ENCODE data around the gene GCFC2. TPM values are rescaled to one million over a fixed set of nuclear protein-coding genes. Genes with fewer than 3 reads are reported as not detected.
A peak's percentile ranks its signal among the peaks of the same experiment; 100 is the strongest.

Gene GCFC2
- total and polyA plus RNA-seq, 9 of the 15 experiments (the other 6 are each of a cell fraction or from before 2014, with no cell fraction given): 10.5 to 40.6 (median 23.0) TPM

DNA sequence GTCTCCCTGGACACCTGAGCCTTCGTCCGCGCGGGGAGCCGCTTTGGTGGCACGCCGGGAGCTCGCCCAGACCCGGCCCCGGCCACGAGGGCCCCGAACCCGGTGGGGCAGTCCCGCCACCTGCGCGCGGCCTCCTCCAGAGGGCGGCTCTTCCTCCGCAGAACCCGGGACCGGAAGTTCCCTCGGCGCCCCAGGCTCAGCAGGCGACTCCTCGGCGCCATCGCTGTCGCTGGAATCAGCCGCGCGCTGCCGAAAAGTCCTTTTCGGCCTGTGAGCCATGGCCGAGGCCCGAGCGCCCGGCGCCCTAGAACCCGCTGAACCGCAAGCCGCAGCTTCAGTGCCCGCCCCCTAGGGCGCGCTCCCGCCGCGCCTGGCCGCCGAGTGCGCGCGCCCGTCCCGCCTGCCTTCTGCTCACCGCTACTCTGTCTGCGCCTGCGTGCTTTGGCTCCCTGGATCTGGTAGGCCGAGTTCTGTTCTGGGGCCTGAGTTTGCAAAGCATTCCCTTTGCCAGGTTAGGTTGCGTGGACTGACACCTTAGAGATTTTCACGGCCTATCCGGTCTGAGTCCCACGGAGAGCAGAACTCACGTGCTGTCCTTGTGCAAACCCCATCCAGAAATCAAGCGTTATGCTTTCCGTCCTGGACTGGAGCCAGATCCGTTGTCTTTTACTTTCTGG lies at the start of gene GCFC2 (continued):
- TF ChIP-seq, protein P1, sequence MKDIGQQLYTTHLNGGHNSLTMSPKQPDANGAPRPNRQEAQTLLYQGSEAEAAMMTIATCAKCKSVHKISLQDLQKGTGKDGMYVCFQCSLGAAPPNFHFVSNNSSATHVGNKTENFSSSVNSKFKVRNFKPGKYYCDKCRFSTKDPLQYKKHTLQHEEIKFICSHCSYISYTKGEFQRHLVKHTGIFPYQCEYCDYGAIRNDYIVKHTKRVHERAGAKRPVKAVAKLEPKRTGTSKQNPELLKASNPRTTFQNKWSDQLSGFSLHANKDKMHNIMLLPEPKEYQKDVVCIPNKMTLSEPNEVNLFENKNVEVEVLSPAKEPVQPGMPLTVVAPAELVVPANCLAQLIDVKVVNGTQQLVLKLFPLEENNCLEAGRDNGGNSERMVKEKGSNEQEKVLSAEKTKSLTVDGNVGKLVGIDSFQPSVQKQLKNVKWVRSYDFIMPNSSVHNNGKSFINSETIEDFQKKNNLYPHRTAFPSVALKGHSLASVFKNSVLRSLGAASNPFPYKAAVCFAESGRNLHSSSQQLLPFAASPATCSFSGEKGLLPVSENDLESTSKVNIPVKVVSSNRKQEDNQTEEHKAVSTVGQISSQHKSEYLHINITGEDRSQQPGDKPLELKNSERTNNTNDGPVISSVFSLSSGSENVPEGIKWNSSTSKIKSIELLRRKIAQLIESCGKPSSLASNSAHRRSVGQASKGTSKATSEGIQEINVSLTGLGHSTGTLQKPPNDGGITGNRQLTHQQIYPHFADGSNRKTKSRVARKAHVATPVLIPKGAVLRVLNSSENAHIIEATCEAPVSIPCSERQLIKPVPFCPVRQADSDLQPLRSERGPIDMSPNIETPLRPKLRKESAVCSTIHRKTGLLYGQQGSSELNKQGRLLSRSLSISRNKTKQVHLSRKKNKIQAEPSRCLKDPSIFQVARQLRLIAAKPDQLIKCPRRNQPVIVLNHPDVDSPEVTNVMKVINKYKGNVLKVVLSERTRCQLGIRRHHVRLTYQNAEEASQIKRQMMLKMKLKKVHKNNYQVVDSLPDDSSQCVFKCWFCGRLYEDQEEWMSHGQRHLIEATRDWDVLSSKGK (CRISPR knock-in tag; IDR thresholded peaks at IDR 0.05): no peak
- no peak for TF ChIP-seq SRSF7 (optimal IDR thresholded peaks at IDR 0.05; ENCODE audit: low read depth, low read length)
- 0 out of 2 replicates have a peak, but pooled peaks have one; percentile 34 for TF ChIP-seq GATAD2A (IDR thresholded peaks at IDR 0.05)
- TF ChIP-seq CBX3 (IDR thresholded peaks at IDR 0.05; ENCODE audit: borderline replicate concordance in 1 of 2, low read length in 2 of 2): peak in 1 of 2 experiments; percentile 77; a peak in 2 of 3 replicates
- TF ChIP-seq MAFK (IDR thresholded peaks at IDR 0.05; ENCODE audit: low read length): no peak
- TF ChIP-seq BCL6 (CRISPR knock-in tag; IDR thresholded peaks at IDR 0.05): no peak
- peak; percentile 87; the same call in 1 of the 2 replicates for TF ChIP-seq ZNF124 (CRISPR knock-in tag; IDR thresholded peaks at IDR 0.05)
- TF ChIP-seq, protein P2, sequence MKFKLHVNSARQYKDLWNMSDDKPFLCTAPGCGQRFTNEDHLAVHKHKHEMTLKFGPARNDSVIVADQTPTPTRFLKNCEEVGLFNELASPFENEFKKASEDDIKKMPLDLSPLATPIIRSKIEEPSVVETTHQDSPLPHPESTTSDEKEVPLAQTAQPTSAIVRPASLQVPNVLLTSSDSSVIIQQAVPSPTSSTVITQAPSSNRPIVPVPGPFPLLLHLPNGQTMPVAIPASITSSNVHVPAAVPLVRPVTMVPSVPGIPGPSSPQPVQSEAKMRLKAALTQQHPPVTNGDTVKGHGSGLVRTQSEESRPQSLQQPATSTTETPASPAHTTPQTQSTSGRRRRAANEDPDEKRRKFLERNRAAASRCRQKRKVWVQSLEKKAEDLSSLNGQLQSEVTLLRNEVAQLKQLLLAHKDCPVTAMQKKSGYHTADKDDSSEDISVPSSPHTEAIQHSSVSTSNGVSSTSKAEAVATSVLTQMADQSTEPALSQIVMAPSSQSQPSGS (CRISPR knock-in tag; IDR thresholded peaks at IDR 0.05): peak; percentile 82; the same call in 1 of the 2 replicates
- TF ChIP-seq XRCC3 (IDR thresholded peaks at IDR 0.05): no peak
- TF ChIP-seq, protein P3, sequence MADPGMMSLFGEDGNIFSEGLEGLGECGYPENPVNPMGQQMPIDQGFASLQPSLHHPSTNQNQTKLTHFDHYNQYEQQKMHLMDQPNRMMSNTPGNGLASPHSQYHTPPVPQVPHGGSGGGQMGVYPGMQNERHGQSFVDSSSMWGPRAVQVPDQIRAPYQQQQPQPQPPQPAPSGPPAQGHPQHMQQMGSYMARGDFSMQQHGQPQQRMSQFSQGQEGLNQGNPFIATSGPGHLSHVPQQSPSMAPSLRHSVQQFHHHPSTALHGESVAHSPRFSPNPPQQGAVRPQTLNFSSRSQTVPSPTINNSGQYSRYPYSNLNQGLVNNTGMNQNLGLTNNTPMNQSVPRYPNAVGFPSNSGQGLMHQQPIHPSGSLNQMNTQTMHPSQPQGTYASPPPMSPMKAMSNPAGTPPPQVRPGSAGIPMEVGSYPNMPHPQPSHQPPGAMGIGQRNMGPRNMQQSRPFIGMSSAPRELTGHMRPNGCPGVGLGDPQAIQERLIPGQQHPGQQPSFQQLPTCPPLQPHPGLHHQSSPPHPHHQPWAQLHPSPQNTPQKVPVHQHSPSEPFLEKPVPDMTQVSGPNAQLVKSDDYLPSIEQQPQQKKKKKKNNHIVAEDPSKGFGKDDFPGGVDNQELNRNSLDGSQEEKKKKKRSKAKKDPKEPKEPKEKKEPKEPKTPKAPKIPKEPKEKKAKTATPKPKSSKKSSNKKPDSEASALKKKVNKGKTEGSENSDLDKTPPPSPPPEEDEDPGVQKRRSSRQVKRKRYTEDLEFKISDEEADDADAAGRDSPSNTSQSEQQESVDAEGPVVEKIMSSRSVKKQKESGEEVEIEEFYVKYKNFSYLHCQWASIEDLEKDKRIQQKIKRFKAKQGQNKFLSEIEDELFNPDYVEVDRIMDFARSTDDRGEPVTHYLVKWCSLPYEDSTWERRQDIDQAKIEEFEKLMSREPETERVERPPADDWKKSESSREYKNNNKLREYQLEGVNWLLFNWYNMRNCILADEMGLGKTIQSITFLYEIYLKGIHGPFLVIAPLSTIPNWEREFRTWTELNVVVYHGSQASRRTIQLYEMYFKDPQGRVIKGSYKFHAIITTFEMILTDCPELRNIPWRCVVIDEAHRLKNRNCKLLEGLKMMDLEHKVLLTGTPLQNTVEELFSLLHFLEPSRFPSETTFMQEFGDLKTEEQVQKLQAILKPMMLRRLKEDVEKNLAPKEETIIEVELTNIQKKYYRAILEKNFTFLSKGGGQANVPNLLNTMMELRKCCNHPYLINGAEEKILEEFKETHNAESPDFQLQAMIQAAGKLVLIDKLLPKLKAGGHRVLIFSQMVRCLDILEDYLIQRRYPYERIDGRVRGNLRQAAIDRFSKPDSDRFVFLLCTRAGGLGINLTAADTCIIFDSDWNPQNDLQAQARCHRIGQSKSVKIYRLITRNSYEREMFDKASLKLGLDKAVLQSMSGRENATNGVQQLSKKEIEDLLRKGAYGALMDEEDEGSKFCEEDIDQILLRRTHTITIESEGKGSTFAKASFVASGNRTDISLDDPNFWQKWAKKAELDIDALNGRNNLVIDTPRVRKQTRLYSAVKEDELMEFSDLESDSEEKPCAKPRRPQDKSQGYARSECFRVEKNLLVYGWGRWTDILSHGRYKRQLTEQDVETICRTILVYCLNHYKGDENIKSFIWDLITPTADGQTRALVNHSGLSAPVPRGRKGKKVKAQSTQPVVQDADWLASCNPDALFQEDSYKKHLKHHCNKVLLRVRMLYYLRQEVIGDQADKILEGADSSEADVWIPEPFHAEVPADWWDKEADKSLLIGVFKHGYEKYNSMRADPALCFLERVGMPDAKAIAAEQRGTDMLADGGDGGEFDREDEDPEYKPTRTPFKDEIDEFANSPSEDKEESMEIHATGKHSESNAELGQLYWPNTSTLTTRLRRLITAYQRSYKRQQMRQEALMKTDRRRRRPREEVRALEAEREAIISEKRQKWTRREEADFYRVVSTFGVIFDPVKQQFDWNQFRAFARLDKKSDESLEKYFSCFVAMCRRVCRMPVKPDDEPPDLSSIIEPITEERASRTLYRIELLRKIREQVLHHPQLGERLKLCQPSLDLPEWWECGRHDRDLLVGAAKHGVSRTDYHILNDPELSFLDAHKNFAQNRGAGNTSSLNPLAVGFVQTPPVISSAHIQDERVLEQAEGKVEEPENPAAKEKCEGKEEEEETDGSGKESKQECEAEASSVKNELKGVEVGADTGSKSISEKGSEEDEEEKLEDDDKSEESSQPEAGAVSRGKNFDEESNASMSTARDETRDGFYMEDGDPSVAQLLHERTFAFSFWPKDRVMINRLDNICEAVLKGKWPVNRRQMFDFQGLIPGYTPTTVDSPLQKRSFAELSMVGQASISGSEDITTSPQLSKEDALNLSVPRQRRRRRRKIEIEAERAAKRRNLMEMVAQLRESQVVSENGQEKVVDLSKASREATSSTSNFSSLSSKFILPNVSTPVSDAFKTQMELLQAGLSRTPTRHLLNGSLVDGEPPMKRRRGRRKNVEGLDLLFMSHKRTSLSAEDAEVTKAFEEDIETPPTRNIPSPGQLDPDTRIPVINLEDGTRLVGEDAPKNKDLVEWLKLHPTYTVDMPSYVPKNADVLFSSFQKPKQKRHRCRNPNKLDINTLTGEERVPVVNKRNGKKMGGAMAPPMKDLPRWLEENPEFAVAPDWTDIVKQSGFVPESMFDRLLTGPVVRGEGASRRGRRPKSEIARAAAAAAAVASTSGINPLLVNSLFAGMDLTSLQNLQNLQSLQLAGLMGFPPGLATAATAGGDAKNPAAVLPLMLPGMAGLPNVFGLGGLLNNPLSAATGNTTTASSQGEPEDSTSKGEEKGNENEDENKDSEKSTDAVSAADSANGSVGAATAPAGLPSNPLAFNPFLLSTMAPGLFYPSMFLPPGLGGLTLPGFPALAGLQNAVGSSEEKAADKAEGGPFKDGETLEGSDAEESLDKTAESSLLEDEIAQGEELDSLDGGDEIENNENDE (IDR thresholded peaks at IDR 0.05; ENCODE audit: low read depth, low read length): no peak
- TF ChIP-seq STAG1 (CRISPR knock-in tag; IDR thresholded peaks at IDR 0.05; ENCODE audit: borderline replicate concordance): no peak

All from K562 (cell line).